Right renal pelvis (tissue), 4 donors: ENCODE data around the gene C22orf39. TPM values are rescaled to one million over a fixed set of nuclear protein-coding genes. Genes with fewer than 3 reads are reported as not detected.

Source experiments
- DNase-seq, 4 donors: peaks; one replicate each; pipeline ENCODE4 v3.0.0-alpha.2; 2013; ENCODE audit warnings: low read depth in 4 of 4, low spot score in 3 of 4, missing footprints in 1 of 4
- polyA plus RNA-seq, 4 donors: library from polyadenylated mRNA; unstranded; fragments of 120-200 nt; gene quantifications; one replicate each; pipeline ENCODE4 v1.2.1, GENCODE V29; 2013; ENCODE audit not compliant: insufficient read length in 4 of 4

Gene C22orf39
- polyA plus RNA-seq, 4 donors: 42.9 to 47.0 (median 44.3) TPM

DNA sequence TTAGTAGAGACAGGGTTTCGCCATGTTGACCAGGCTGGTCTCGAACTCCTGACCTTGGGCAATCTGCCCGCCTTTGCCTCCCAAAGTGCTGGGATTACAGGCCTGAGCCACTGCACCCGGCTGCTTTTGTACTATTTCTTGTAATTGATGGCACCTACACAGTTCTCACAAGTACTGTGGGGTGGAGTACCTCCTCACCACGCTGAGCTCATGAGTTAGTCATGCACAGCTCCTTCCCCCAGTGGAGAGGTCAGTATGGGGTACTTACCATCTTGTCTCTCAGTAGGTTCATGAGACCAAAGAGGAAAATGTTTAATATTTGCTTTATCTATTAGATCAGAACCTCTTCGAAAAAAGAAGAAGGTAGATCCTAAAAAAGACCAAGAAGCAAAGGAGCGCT, 13.1 kb downstream of the C22orf39 start:
- DNase-seq: no peak

- peak; percentile 84 to 87 (median 84) for DNase-seq
These were observed 15.2 kb downstream of the C22orf39 start, which contains the start of gene MRPL40 for GRCh38 chr22:19432133-19432851. TSS of gene MRPL40 (plus strand) at chr22:19432545. CDS start at chr22:19432555, 10 bp downstream.

GRCh38 chr22:19431649-19432132, 15.8 kb downstream of the C22orf39 start, which contains the start of gene HIRA:
TSS of gene HIRA (minus strand) at chr22:19431733. CDS start at chr22:19431476, 257 bp downstream.
- peak in 3 of 4 donors; percentile 57 to 63 (median 61) for DNase-seq

- peak in 2 of 4 donors; percentile 12 to 22 for DNase-seq
These were observed 16.5 kb downstream of the C22orf39 start for GRCh38 chr22:19430890-19431541.

- no peak for DNase-seq
These were observed 17.3 kb downstream of the C22orf39 start for GRCh38 chr22:19429950-19430889.

DNA sequence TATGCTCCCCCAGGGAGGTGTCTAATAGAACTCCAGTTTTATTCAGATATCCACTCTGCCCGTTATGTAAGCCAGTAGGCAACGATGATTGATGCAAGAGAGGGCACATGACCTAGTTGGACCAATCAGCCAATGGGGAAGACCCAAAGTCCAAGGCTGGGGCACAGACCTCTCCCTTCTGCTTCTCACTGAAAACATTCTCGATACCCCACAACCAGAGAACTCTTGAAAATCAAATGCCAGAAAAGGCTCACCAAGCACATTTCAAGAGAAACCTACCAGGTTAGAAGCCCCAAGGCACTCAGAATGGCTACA, 23.4 kb downstream of the C22orf39 start:
- DNase-seq: no peak

- DNase-seq: no peak
These were observed 24.8 kb downstream of the C22orf39 start for GRCh38 chr22:19422440-19423301.

DNA sequence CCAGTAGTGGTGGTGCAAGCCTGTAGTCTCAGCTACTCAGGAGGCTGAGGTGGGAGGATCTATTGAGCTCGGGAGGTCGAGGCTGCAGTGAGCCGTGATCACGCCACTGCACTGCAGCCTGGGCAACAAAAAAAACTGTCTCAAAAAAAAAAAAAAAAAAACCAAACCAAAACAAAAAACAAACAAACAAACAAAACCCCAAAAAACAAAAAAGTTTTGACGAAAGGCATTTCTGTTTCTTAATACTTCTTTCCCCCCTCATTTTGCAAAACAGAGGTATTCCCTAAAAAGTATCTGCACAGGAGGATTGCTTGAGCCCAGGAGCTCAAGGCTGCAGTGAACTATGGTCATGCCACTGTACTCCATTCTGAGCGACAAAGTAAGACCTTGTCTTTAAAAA, 27.2 kb downstream of the C22orf39 start:
- no peak for DNase-seq

- no peak for DNase-seq
These were observed 27.9 kb downstream of the C22orf39 start for GRCh38 chr22:19419464-19420178.

DNA sequence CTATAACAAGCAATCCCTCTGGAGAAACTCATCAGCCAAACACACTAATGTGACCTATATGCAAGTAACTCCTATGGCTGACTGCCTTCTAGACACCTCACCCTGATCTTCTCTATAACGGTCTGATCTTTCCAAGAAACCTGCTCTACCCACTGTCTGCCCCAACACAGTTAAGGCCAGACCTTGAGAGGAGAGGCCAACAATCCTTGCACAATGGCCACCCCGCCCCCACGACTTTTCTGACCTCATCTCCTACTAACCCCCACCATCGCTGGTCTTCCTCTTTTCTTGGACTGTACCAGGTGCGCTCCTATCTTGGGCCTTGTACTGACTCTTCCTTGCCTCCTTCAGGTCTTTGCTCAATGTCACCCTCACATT, 28.4 kb downstream of the C22orf39 start:
- DNase-seq: no peak

DNA sequence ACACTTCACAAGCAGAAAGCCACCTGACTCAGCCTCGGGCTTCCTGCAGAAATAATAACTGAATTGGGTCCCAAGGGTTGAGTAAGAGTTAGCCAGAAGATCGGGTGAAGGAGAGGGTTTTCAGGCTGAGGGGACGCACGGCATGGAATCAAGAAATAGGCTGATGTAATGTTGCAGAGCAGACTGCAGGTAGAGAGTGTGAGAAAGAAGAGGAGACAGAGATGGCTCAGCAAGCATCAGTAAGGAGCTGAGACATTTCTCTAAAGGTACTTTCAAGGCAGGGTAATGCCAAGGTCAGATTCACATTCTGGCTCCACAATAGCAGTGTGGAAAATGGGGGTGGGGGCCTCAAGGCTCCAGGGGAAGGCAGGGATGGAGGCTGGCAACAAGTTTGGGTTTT, 34.6 kb downstream of the C22orf39 start:
- no peak for DNase-seq

GRCh38 chr22:19412478-19412877, 35.0 kb downstream of the C22orf39 start:
- DNase-seq: no peak

GRCh38 chr22:19411690-19412045, 35.8 kb downstream of the C22orf39 start:
- no peak for DNase-seq

DNA sequence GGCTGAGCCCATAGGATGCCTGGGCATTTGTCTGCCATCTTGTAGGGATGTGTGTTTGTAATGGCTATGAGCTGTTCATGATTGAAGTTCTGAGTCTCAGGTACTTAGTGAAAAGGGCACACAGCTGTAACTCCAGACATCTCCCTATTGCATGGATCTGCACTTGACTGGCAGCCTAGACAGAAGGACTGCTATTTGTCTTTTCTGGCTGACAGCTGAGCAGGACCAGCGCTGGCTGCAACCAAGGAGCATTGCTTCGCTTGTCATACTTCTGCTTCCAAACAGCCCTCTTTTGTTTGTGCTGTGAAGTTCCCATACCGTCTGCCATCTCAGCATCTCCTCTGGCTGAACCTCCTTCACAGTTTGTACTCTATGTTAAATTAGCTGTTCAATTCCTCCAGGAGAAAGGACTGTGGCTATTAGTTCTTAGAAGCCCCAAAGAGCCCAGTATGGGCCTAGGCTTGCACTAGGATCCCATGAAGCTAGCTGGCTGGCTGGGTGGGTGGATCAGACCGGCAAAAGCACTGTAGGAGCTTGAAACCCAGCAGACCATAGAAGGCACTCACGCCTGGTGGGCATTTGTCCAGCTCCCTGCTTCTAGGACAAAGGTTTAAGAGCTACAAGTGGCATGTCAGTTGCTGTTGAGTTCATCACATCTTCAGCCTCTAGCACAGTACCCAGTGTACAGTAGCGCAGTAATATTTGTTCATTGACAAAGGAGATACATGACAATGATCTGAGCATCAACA, 36.4 kb downstream of the C22orf39 start:
- DNase-seq: no peak

GRCh38 chr22:19407649-19408606, 39.6 kb downstream of the C22orf39 start:
- DNase-seq: no peak

DNA sequence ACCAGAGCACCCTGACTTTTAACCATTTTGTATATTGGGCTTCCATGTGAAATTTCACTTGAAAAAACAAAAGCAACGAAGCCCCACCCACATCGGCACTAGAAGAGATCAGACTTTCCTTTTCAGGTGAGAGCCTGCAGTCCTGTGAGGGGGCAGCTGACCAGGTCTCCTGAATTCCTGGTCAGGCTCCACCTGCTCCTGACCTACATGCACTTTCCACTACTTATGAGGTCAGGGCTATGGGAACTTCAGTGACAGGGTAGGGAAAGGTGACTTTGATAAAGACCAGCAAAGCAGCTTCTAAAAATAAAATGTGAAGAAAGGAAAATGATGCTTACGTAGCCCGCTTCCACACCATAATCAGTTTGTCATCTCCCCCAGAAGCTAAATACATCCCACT, 40.7 kb downstream of the C22orf39 start:
- DNase-seq: no peak

DNA sequence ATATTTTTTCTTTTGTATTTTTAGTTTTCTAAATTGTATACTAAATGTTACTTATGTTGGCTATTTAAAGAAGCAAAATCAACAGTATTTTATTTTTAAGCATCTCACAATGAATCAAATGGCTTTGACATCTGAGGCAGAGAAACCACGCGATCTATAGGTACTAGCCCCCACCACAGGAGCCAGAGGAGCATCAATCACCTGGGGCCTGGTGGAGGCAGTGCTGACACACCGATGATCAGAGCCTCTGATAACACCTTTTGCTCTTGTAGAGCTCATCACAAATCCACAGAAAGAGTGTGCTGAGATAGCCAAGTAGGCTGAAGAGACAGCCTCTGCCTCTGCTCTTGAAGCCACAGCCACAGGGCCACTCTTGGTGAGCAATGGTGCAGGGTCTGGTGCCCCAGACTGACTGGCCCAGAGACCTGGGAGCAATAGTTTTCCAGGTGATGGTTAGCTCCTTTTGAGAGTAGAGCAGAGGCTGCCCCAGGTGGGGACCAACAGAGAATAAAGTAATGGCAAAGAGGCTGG, 41.2 kb downstream of the C22orf39 start:
- DNase-seq: no peak
